Tibial nerve (tissue), 4 donors: ENCODE measurements around the gene CTBP1. TPM values are rescaled to one million over a fixed set of nuclear protein-coding genes. Genes with fewer than 3 reads are reported as not detected.

Experiments
- DNase-seq, 2 donors: peaks; one replicate each; pipeline ENCODE4 v3.0.0-alpha.2; 2019; ENCODE audit warnings: low spot score in 2 of 2
- H3K27ac ChIP-seq, 4 donors: fragments of 200-600 bp; sonication (generic) in 3 of 4; one replicate each; pipeline ENCODE4 v1.5.1; 2017 to 2019; ENCODE audit warnings: mild to moderate bottlenecking in 1 of 4
- H3K27me3 ChIP-seq, 2 donors: fragments of 200-600 bp; sonication (generic) in 1 of 2; one replicate each; pipeline versions ENCODE4 v1.5.1 to v1.6.0; 2017 to 2019
- H3K36me3 ChIP-seq, 3 donors: fragments of 200-600 bp; sonication (generic); one replicate each; pipeline ENCODE4 v1.5.1; 2018 to 2019
- H3K4me1 ChIP-seq, 4 donors: fragments of 200-600 bp; sonication (generic) in 3 of 4; one replicate each; pipeline ENCODE4 v1.5.1; 2017 to 2019
- H3K4me3 ChIP-seq, 4 donors: fragments of 200-600 bp; sonication (generic) in 3 of 4; one replicate each; pipeline ENCODE4 v1.5.1; 2017 to 2019; ENCODE audit warnings: mild to moderate bottlenecking in 1 of 4, moderate library complexity in 1 of 4
- H3K9me3 ChIP-seq, 4 donors: fragments of 200-600 bp; sonication (generic) in 3 of 4; one replicate each; pipeline ENCODE4 v1.5.1; 2017 to 2019
- EP300 ChIP-seq, 2 donors: sonication (generic); formaldehyde crosslinking; IDR thresholded peaks; one replicate each; pipeline ENCODE4 v1.6.1; 2017; ENCODE audit warnings: antibody characterized with exemption in 2 of 2, mild to moderate bottlenecking in 1 of 2
- POLR2A ChIP-seq, 2 donors: fragments of 450-650 bp; IDR thresholded peaks; one replicate each; pipeline ENCODE4 v1.6.1; 2017; ENCODE audit warnings: antibody characterized with exemption in 2 of 2, mild to moderate bottlenecking in 2 of 2, moderate library complexity in 2 of 2
- WGBS, 2 donors: methylation state at CpG; one replicate each; pipeline ENCODE4 v1.1.5; 2018; 5-methylcytosine and 5-hydroxymethylcytosine counted together
- total RNA-seq, 4 donors: library from RNA; depleted of rRNA; stranded (reverse); fragments of >200 nt; gene quantifications; one replicate each; pipeline ENCODE4 v1.1.0, GENCODE V29; 2016
- TF ChIP-seq, protein P1 (sequence below), 5 experiments: fragments of 200-600 bp in 3 of 5; fragments of 450-650 bp in 2 of 5; sonication (generic) in 3 of 5; IDR thresholded peaks; one replicate each; pipeline ENCODE4 v1.5.1; 2016 to 2019; ENCODE audit warnings: antibody characterized with exemption in 5 of 5, mild to moderate bottlenecking in 3 of 5, moderate library complexity in 2 of 5

The CTBP1 gene
- total RNA-seq, 4 donors from 2014 or later: 134 to 255 (median 193) TPM

DNA sequence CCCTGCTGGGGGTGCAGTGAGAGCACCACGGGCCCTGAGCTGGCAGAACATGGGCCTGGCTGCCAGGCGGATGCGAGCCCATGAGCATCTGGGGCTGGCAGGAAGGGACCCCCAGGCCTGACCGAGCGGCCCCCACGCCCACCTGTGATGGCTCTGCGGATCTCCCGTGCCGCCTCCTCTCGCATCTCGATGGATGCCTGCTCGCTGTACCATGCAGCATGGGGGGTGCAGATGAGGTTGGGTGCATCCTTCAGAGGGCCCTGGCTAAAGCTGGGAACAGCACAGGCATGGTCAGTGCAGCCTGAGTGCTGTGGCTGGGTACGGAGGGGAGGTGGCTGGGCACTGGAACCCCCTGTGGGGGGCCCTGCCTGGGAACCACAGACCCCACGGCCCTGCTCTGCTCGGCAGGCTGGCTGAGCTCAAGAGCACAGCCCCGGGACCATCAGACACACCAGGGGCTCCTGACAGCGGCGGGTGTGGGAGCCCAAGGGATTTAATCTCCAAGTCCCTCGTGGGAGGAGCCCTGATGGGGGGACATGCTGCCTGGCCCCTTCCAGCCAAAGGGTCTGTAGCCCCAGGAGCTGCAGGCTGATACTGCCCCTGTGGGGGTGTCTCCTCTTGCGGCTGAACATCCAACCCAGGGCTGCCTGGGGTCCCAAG, 35.5 kb downstream of the CTBP1 start:
- no peaks in the 10 kb centered on the region for H3K27me3 ChIP-seq
- WGBS, 2 donors: 86 to 95% methylated on average over 9 to 20 of the region's 20 CpGs
- H3K27ac ChIP-seq: peak overlapping the region in 1 of 4 donors; percentile 81
- DNase-seq: no peak
- peaks cover 0 to 73% (median 15%) of the 10 kb centered on the region in 3 donors for H3K36me3 ChIP-seq
- no peak overlapping the region for H3K4me3 ChIP-seq
- H3K9me3 ChIP-seq: no peaks in the 10 kb centered on the region
- peaks cover 5 to 92% (median 62%) of the 10 kb centered on the region in 4 donors for H3K4me1 ChIP-seq
- TF ChIP-seq EP300 (IDR thresholded peaks at IDR 0.05): no peak
- TF ChIP-seq, protein P1, sequence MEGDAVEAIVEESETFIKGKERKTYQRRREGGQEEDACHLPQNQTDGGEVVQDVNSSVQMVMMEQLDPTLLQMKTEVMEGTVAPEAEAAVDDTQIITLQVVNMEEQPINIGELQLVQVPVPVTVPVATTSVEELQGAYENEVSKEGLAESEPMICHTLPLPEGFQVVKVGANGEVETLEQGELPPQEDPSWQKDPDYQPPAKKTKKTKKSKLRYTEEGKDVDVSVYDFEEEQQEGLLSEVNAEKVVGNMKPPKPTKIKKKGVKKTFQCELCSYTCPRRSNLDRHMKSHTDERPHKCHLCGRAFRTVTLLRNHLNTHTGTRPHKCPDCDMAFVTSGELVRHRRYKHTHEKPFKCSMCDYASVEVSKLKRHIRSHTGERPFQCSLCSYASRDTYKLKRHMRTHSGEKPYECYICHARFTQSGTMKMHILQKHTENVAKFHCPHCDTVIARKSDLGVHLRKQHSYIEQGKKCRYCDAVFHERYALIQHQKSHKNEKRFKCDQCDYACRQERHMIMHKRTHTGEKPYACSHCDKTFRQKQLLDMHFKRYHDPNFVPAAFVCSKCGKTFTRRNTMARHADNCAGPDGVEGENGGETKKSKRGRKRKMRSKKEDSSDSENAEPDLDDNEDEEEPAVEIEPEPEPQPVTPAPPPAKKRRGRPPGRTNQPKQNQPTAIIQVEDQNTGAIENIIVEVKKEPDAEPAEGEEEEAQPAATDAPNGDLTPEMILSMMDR (IDR thresholded peaks at IDR 0.05): no peak

- Histone ChIP-seq H3K36me3 (peaks cover 0 to 66% (median 15%) of the 10 kb centered on the region in 3 donors), H3K27ac (peak overlapping the region in 2 of 4 donors; percentile 63 to 81), H3K9me3 (no peaks in the 10 kb centered on the region), H3K4me3 (no peak overlapping the region), H3K4me1 (peaks cover 5 to 99% (median 69%) of the 10 kb centered on the region in 4 donors), H3K27me3 (no peaks in the 10 kb centered on the region)
- 90 to 91% methylated on average over 4 to 16 of the region's 20 CpGs for WGBS, 2 donors
- no peak for DNase-seq
- no peak for TF ChIP-seq POLR2A (IDR thresholded peaks at IDR 0.05)
- TF ChIP-seq, protein P1 (IDR thresholded peaks at IDR 0.05): no peak
- no peak for TF ChIP-seq EP300 (IDR thresholded peaks at IDR 0.05)
Measured at GRCh38 chr4:1212546-1213335, 36.2 kb downstream of the CTBP1 start.

GRCh38 chr4:1211891-1212545, 36.9 kb downstream of the CTBP1 start:
- WGBS, 2 donors: 60 to 63% methylated on average over 27 to 30 of the region's 34 CpGs
- no peak for DNase-seq
- H3K4me3 ChIP-seq: no peak overlapping the region
- peak overlapping the region in 3 of 4 donors; percentile 25 to 81 (median 63) for H3K27ac ChIP-seq
- H3K4me1 ChIP-seq: peaks cover 5 to 100% (median 74%) of the 10 kb centered on the region in 4 donors
- no peaks in the 10 kb centered on the region for H3K9me3 ChIP-seq
- H3K27me3 ChIP-seq: no peaks in the 10 kb centered on the region
- TF ChIP-seq, protein P1 (IDR thresholded peaks at IDR 0.05): no peak
- TF ChIP-seq EP300 (IDR thresholded peaks at IDR 0.05) (no peak), POLR2A (IDR thresholded peaks at IDR 0.05) (no peak)
- peaks cover 0 to 59% (median 15%) of the 10 kb centered on the region in 3 donors for H3K36me3 ChIP-seq

DNA sequence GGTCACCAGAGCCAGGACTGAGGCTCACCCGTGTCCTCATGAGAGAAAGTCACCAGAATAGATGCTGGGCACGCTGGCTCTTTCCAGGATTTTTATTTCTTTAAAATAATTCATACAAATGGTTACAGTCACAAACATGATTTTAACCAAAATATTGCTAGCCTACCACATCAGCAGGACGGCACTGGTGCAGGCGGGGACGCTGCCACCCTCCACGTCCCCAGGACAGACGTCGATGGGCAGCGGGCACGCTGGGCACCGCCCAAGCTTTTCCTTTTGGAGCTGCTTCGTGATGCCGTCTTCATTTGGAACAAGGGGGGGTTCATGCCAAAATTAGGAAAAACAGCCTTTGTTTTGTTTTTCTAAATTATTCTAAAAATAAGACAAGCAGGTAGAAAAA, 37.6 kb downstream of the CTBP1 start:
- Histone ChIP-seq H3K27me3 (no peaks in the 10 kb centered on the region), H3K36me3 (peaks cover 0 to 52% (median 15%) of the 10 kb centered on the region in 3 donors), H3K4me1 (peaks cover 5 to 100% (median 74%) of the 10 kb centered on the region in 4 donors), H3K4me3 (no peak overlapping the region), H3K9me3 (no peaks in the 10 kb centered on the region), H3K27ac (peak overlapping the region in 2 of 4 donors; percentile 63 to 81)
- WGBS, 2 donors: 74 to 86% methylated on average over 13 of the region's 13 CpGs
- TF ChIP-seq EP300 (IDR thresholded peaks at IDR 0.05) (no peak), POLR2A (IDR thresholded peaks at IDR 0.05) (no peak)
- TF ChIP-seq, protein P1 (IDR thresholded peaks at IDR 0.05): no peak
- no peak for DNase-seq
